Suppressor macrophage treated with lipopolysaccharide for 4 hours (primary cell): Measurements from ENCODE around the gene KDM3A.

ENCODE experiments used
- DNase-seq: peaks from one replicate; pipeline ENCODE4 v3.0.0-alpha.2; 2020

KDM3A gene, protein sequence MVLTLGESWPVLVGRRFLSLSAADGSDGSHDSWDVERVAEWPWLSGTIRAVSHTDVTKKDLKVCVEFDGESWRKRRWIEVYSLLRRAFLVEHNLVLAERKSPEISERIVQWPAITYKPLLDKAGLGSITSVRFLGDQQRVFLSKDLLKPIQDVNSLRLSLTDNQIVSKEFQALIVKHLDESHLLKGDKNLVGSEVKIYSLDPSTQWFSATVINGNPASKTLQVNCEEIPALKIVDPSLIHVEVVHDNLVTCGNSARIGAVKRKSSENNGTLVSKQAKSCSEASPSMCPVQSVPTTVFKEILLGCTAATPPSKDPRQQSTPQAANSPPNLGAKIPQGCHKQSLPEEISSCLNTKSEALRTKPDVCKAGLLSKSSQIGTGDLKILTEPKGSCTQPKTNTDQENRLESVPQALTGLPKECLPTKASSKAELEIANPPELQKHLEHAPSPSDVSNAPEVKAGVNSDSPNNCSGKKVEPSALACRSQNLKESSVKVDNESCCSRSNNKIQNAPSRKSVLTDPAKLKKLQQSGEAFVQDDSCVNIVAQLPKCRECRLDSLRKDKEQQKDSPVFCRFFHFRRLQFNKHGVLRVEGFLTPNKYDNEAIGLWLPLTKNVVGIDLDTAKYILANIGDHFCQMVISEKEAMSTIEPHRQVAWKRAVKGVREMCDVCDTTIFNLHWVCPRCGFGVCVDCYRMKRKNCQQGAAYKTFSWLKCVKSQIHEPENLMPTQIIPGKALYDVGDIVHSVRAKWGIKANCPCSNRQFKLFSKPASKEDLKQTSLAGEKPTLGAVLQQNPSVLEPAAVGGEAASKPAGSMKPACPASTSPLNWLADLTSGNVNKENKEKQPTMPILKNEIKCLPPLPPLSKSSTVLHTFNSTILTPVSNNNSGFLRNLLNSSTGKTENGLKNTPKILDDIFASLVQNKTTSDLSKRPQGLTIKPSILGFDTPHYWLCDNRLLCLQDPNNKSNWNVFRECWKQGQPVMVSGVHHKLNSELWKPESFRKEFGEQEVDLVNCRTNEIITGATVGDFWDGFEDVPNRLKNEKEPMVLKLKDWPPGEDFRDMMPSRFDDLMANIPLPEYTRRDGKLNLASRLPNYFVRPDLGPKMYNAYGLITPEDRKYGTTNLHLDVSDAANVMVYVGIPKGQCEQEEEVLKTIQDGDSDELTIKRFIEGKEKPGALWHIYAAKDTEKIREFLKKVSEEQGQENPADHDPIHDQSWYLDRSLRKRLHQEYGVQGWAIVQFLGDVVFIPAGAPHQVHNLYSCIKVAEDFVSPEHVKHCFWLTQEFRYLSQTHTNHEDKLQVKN (N-terminal part only)

GRCh38 chr2:86440631-86441391 lies at the start of gene KDM3A:
Gene KDM3A, plus strand, starts transcription at chr2:86441371. Its CDS starts 677 bp downstream, at chr2:86442048.
- peak; percentile 100 for DNase-seq

DNA sequence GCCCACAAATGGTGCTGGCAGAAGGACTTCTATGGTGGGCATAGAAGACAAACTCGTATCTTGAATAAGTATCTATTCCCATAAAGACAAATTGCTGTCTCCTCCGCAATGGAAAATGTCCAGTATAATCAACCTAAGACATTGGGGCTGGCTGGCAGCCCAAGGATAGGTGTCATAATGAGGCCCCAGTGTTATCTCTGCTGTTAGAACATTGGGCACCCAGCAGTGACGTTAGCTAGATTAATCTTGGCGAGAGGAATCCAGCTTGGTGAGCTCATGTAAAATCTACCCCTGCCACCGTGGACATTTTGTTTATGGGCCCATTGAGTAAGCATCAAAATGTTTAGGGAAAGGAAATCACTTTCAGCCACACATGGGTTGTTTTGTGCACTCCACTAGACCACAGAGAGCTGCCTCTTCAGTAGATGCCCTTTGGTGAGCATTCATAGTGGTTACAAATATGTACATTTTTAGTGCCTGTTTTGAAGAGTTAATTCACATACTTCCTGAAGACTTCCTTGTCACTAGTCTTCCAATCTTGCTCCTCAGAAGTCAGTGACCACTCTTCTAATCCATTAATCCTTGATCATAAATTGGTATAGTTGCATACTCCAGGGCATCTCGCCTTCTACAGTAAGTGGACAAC lies 48.2 kb upstream of the KDM3A start:
- DNase-seq, result no peak

GRCh38 chr2:86393521-86394491 lies 47.4 kb upstream of the KDM3A start:
- DNase-seq, result peak; percentile 59

DNA sequence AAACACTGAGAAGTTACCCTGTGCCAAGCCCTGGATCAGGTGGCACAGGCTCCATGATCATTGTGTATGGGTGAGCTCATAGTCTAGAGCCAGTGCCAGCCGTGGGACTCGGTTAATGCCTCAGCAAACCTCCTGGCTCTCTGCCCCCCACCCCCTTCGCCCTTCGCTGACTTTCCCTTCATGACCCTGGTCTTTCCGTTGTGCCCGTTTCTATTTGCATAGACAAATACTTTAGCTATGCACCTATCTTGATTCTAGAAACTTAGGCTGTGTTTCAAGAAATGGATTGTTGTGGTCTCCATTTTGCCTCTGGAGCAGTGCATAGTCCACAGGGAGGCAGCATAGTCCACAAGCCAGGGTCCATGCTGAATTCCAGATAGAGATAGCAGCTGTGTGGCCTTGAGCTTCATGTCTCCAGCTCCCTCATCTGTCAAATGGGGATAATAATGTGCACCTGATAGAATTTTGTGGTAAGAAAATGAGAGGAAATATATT lies 44.8 kb upstream of the KDM3A start:
- peak; percentile 44 for DNase-seq

GRCh38 chr2:86397986-86398385 lies 43.2 kb upstream of the KDM3A start:
- no peak for DNase-seq

DNA sequence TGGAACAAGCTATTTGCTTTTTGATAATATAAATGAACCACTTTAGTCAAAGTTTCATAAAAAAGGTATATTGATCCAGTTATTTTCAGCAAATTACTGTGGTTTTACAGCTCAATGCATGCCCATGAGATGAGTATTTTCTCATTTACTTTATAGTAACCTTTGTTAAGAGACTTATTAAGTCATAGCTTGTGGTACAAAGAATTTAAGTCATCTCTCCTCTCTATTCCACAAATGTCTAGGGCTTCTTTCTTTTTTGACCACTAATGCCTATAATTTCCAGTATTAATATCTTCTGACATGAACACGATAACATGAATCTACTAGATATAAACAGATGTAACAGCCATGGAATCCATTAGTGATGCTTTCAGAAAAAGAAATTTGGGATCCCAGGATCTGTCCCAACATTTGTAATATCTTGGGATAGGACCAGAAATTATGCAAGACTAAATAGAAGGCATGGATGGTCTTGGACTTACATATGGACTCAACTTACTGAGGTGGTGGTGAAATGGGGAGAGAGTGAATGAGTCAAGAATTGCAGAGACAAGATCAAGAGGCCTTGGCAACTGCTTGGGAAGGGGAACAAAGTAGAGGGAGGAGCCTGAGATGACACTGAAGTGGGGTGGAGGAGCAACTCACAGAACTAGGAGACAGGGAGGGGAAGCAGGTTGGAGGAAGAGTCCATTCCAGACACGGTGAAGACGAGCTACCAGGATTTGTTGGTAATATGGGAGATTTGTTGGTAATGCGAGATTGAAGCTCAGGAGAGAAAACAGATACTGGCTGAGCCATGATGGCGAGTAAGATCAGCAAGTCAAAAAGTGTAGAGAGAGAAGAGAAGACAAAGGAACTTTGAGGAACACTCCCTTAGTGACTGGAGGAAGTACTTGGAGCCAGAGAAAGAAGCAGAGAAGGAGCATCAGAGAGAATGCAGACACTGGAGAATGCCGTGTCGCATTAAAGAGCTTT lies 42.4 kb upstream of the KDM3A start:
- peak; percentile 47 for DNase-seq

DNA sequence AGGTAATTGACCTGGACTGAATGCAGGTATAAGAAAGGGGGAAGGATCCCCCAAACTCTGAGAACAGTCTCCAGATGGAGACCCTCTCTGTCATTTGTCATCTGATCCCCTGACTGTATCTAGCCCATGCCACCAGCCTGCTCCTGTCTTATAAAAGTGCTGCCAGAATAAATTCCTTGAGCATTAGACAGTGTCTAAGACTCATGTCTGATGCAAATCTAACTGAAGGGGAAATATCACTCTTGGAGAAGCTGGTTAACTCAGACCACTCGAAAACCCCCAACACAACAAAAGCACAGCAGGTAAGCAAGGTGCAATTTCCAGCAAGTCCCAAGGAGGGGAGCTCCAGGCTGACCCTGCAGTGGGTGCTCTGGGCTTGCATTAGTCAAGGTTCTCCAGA lies 40.9 kb upstream of the KDM3A start:
- DNase-seq, result no peak

- DNase-seq, result no peak
Measured at GRCh38 chr2:86410581-86410980, 30.6 kb upstream of the KDM3A start.

- DNase-seq, result peak; percentile 39
Measured at GRCh38 chr2:86411396-86411795, 29.8 kb upstream of the KDM3A start.

DNA sequence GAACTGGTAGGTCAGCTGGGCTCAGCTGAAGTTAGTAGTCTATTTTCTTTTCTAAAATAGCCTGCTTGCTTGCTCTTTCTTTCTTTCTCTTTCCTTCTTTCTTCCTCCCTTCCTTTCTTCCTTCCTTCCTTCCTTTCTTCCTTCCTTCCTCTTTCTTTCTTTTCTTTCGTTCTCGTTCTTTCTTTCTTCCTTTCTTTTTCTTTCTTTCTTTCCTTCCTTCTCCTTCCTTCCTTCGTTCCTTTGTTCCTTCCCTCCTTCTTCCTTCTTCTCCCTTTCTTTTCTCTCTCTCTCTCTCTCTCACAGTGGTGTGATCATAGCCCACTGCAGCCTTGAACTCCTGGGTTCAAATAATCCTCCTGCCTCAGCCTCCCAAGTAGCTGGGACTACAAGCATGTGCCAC lies 29.2 kb upstream of the KDM3A start:
- DNase-seq, result no peak

DNA sequence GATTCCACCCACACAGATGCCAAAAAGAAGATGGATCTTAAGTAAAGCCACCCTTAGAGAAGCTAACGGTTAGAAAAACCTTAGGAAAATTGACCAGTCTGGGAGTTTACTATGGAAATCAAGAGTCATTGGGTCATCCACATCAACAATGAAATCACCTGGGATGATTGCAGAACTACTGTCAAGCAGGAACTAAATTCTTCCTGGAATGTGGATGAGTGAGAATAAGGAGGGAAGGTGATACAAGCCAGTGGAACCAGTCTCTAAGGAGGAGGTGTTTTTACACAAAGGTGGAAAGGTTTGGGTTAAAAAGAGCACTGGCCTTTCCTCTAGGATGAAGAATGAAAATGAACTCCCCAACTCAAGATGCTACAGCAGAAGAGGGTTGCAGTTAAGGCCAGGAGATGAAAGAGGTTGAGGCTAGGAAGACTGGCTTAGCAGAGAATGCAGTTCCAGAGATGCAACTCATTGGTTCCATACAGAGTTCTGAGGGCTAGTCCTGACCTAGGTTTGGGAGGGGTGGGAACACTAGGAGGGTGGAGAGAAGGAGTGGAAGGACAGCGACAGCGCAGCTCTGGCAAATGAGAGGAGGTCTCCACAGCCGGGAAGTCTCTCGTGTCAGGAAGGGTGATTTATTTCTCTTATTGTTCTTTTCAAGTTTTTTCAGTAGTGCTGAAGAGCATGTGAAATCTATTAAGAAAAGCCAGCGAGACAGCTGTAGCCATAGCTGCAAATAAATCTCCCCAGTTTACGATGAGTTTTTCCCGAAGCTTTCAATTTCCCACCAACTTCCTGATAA lies 27.7 kb upstream of the KDM3A start:
- DNase-seq, result no peak

GRCh38 chr2:86414996-86415395 lies 26.2 kb upstream of the KDM3A start:
- no peak for DNase-seq

DNA sequence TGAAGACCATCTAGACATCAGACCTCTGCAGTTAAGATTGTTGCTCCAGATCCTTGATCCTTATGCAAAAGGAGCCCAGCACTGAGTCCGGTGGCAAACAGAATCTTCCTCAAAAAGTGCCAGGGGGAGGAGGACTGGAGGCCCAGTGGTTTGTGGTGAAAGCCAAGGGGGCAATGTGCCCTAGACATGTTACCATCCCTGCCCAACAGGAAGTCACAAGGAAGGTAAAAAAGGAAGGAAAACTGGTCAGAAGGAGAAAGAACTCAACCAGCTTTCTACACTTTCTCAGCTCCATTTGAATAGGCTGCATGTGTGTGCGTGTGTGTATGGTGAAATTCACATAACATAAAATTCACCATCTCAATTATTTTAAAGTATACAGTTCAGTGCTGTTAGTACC lies 25.0 kb upstream of the KDM3A start:
- peak; percentile 42 for DNase-seq

- DNase-seq, result no peak
Measured at GRCh38 chr2:86417961-86418360, 23.2 kb upstream of the KDM3A start.

GRCh38 chr2:86420913-86421312 lies 20.3 kb upstream of the KDM3A start:
- DNase-seq, result no peak

GRCh38 chr2:86426271-86426670 lies 14.9 kb upstream of the KDM3A start:
- DNase-seq, result no peak

DNA sequence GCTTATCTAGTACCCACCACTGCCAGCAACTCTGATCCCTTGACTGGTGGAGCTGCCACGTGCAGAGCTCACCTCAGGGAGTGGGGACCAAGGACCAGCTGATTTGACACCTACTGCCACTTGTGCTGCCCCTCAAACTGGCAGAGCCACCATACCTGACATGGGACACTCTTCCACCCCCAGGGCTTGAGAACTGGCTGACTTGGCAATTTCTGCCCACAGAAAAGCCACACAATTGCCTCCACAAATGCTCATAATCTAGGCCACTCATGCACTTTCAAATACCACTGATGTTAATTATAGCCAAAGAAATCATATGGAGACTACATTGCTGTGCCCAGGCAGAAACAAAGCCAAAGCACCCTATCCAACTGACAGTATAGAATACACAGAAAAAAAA lies 11.8 kb upstream of the KDM3A start:
- DNase-seq, result no peak

DNA sequence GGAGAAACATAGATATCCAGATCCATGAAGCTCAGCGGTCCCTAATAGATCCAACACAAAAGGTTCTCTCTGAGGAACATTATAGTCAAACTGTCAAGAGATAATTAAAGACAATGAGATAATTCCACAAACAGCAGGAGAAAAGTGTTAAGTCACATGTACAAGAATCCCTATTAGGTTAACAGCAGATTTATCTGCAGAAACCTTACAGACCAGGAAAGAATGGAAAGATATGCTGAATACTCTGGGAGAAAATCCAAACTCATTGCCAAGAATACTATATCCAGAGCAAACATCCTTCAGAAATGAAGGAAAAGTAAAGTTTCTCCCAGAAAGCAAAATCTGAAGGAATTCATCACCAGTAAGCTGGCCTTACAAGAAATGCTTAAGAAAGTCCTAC lies 10.8 kb upstream of the KDM3A start:
- no peak for DNase-seq
